ENCODE data around the gene SMC4. TPM values are rescaled to one million over a fixed set of nuclear protein-coding genes. Genes with fewer than 3 reads are reported as not detected.

The SMC4 gene
- total and polyA plus RNA-seq, 2 of the 8 experiments (the other 6 are each of a cell fraction or from before 2014, with no cell fraction given): 26.6 to 118 TPM

DNA sequence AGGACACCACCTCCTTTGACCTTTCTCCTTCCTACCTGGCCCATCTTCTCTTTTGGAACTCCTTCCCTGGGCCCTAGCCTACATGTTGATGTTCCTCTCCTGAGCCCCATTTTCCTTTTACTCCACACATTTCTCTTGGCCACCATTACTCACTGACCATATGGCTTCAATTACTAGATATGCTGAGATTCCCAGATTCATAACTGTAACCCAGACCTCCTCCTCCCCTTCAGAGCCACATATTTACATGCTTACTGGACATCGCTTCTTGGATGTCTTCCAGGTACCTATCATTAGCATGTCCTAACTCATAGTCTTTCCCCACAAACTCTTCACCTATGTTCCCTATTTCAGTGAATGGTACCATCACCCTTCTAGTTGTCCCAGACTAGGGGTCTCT is 74.5 kb downstream of the SMC4 start:
- Histone ChIP-seq H3K9me3 (ENCODE audit: insufficient read depth in 2 of 2, low read depth in 1 of 2, low read length in 1 of 2) (peaks cover 17 to 21% of the 10 kb centered on the region in 2 experiments), H2BK120ac (replicated peaks; ENCODE audit: low read depth, low read length) (no peak overlapping the region), H3K4me1 (replicated peaks in 1 of 4; ENCODE audit: control insufficient read depth in 3 of 4, insufficient read depth in 4 of 4, low read length in 3 of 4) (no peaks in the 10 kb centered on the region), H2BK12ac (ENCODE audit: low read depth, low read length) (no peak overlapping the region), H3K36me3 (ENCODE audit: control insufficient read depth in 2 of 4, insufficient read depth in 4 of 4, low read length in 3 of 4) (no peaks in the 10 kb centered on the region; a peak in 1 of 8 replicates), H3K23ac (ENCODE audit: insufficient read length) (no peak overlapping the region), H4K91ac (replicated peaks; ENCODE audit: insufficient read length, low read length) (no peak overlapping the region), H3K9ac (replicated peaks in 1 of 4; ENCODE audit: extremely low read depth in 1 of 4, low read depth in 3 of 4, low read length in 3 of 4) (no peak overlapping the region), H4K8ac (ENCODE audit: extremely low read depth, insufficient read depth, low read length) (no peak overlapping the region), H3K14ac (ENCODE audit: insufficient read length) (no peak overlapping the region), H3K23me2 (ENCODE audit: low read depth, low read length) (no peaks in the 10 kb centered on the region), H3K4ac (replicated peaks; ENCODE audit: insufficient read length, low read depth, low read length) (no peak overlapping the region), H3K4me3 (ENCODE audit: extremely low read depth in 1 of 4, insufficient read depth in 2 of 4, low read depth in 3 of 4, low read length in 4 of 4) (no peak overlapping the region), H2AFZ (ENCODE audit: low read length) (no peak overlapping the region), H3K27ac (ENCODE audit: low read depth, low read length) (no peak overlapping the region), H4K5ac (ENCODE audit: insufficient read length, low read depth, low read length) (no peak overlapping the region), H2BK15ac (ENCODE audit: low read length) (no peak overlapping the region), H2BK5ac (ENCODE audit: low read depth, low read length) (no peak overlapping the region), H3K27me3 (replicated peaks in 1 of 4; ENCODE audit: control insufficient read depth in 3 of 4, extremely low read depth in 1 of 4, insufficient read depth in 3 of 4, low read length in 3 of 4) (no peaks in the 10 kb centered on the region), H3K4me2 (ENCODE audit: insufficient read depth in 1 of 2, low read depth in 2 of 2, low read length in 2 of 2) (no peak overlapping the region), H2AK5ac (ENCODE audit: low read depth, low read length) (no peak overlapping the region), H3K79me1 (ENCODE audit: low read depth, low read length) (no peaks in the 10 kb centered on the region), H3K56ac (replicated peaks; ENCODE audit: insufficient read length, low read depth, low read length) (no peak overlapping the region), H4K20me1 (replicated peaks in 1 of 2; ENCODE audit: control insufficient read depth in 1 of 2, insufficient read depth in 2 of 2, low read length in 2 of 2) (no peaks in the 10 kb centered on the region), H3K79me2 (ENCODE audit: control insufficient read depth in 1 of 2, insufficient read depth in 2 of 2, low read length in 2 of 2) (no peaks in the 10 kb centered on the region), H2BK20ac (ENCODE audit: low read length) (no peak overlapping the region), H3K18ac (ENCODE audit: extremely low read depth, low read length) (no peak overlapping the region)
- ChIA-PET CTCF (ENCODE audit: partially characterized antibody) (interaction anchor here (1.2 to 2.5 kb wide), 2 partner anchors 9 to 15 kb away, joined by 4 to 6 read pairs; no protein-coding TSS in a partner anchor), POLR2A (ENCODE audit: partially characterized antibody) (interaction anchor here (0.9 to 1.1 kb wide), 2 partner anchors 19 to 24 kb away, joined by 3 to 5 read pairs; partner anchors contain the start of gene TRIM59)
- WGBS, 2 experiments (ENCODE audit: extremely low coverage in 1 of 2, insufficient coverage in 1 of 2, insufficient read length in 1 of 2, insufficient replicate concordance in 2 of 2, low coverage in 1 of 2, low lambda C conversion rate in 2 of 2, missing lambda C conversion rate in 1 of 2): 90% methylated on average over 1 of the region's 1 CpG; no CpG with 5 or more reads in 1 of the 2 experiments
- no peak for DNase-seq (ENCODE audit: low read depth in 1 of 2, low spot score in 2 of 2)
- no peak for TF ChIP-seq TCF12 (IDR thresholded peaks at IDR 0.05; ENCODE audit: low read depth, low read length)
- no peak for FAIRE-seq
